Erythroblast (primary cell): Measurements from ENCODE around the gene POLR3A.
"Not testable (repeated sequence)": the region's sequence is repeated elsewhere in the genome, so short reads cannot be mapped to it uniquely, and the experiment has no call there.

ENCODE experiments used
- DNase-seq, 2 experiments: peaks; one replicate each; lab custom pipeline; 2025; lab: John Stamatoyannopoulos, UW
- GATA1 ChIP-seq: IDR thresholded peaks from 2 replicates; pipeline ENCODE4 v1.6.1; 2011; ENCODE audit warnings: low read depth, mild to moderate bottlenecking, control low read depth, low read length, moderate library complexity
- POLR2A ChIP-seq: IDR thresholded peaks from 2 replicates; pipeline ENCODE4 v1.6.1; 2011; ENCODE audit warnings: mild to moderate bottlenecking, low read length

Gene POLR3A

GRCh38 chr10:78021201-78021600 is 8.1 kb downstream of the POLR3A start:
- no peak for TF ChIP-seq GATA1
- TF ChIP-seq POLR2A = no peak
- no peak for DNase-seq

GRCh38 chr10:78019264-78019663 is 10.1 kb downstream of the POLR3A start:
- no peak for DNase-seq
- TF ChIP-seq GATA1 (no peak), POLR2A (no peak)

GRCh38 chr10:78017856-78018255 is 11.5 kb downstream of the POLR3A start:
- no peak for TF ChIP-seq GATA1
- TF ChIP-seq POLR2A = no peak
- DNase-seq = no peak

GRCh38 chr10:78015546-78015945 is 13.8 kb downstream of the POLR3A start:
- TF ChIP-seq POLR2A = no peak
- TF ChIP-seq GATA1 = no peak
- DNase-seq = no peak

GRCh38 chr10:78013564-78013963 is 15.8 kb downstream of the POLR3A start:
- no peak for DNase-seq
- TF ChIP-seq POLR2A = no peak
- no peak for TF ChIP-seq GATA1

- TF ChIP-seq POLR2A = no peak
- no peak for TF ChIP-seq GATA1
- DNase-seq = no peak
Measured at GRCh38 chr10:78011065-78011464, 18.2 kb downstream of the POLR3A start.

GRCh38 chr10:78010278-78010677 is 19.0 kb downstream of the POLR3A start:
- DNase-seq = no peak
- TF ChIP-seq POLR2A = no peak
- TF ChIP-seq GATA1 = no peak

GRCh38 chr10:78009662-78010061 is 19.7 kb downstream of the POLR3A start:
- no peak for DNase-seq
- TF ChIP-seq GATA1 (no peak), POLR2A (no peak)

GRCh38 chr10:78007172-78007571 is 22.1 kb downstream of the POLR3A start:
- no peak for DNase-seq
- TF ChIP-seq POLR2A (no peak), GATA1 (no peak)

- TF ChIP-seq POLR2A (no peak), GATA1 (no peak)
- DNase-seq = no peak
Measured at GRCh38 chr10:78004215-78005026, 24.9 kb downstream of the POLR3A start.

GRCh38 chr10:78002541-78003288 is 26.6 kb downstream of the POLR3A start:
- no peak for TF ChIP-seq GATA1
- no peak for TF ChIP-seq POLR2A
- DNase-seq = no peak

GRCh38 chr10:78000956-78001472 is 28.3 kb downstream of the POLR3A start:
- TF ChIP-seq GATA1 (no peak), POLR2A (no peak)
- DNase-seq = no peak

GRCh38 chr10:78000206-78000605 is 29.1 kb downstream of the POLR3A start:
- TF ChIP-seq GATA1 (no peak), POLR2A (no peak)
- no peak for DNase-seq

GRCh38 chr10:77998780-77999179 is 30.5 kb downstream of the POLR3A start:
- DNase-seq = not testable (repeated sequence)
